Spleen (tissue), 11 donors: ENCODE data around the gene POLR3E. TPM values are rescaled to one million over a fixed set of nuclear protein-coding genes. Genes with fewer than 3 reads are reported as not detected.

Experiments
- DNase-seq: peaks from one replicate; pipeline ENCODE4 v3.0.0-alpha.2; 2020
- H3K27ac ChIP-seq, 8 donors: fragments of 200-600 bp; sonication (generic) in 7 of 8; 1 replicate in 4 of 8; 2 replicates in 4 of 8; pipeline versions ENCODE4 v1.5.0 to v1.8.0; 2016 to 2021; ENCODE audit warnings: inconsistent platforms in 4 of 8, mild to moderate bottlenecking in 4 of 8, moderate library complexity in 1 of 8
- H3K27me3 ChIP-seq, 7 donors: fragments of 200-600 bp; sonication (generic) in 6 of 7; replicated peaks in 1 of 7; 1 replicate in 4 of 7; 2 replicates in 3 of 7; pipeline versions ENCODE4 v1.5.0 to v1.8.0; 2016 to 2021; ENCODE audit warnings: inconsistent platforms in 3 of 7, mild to moderate bottlenecking in 1 of 7
- H3K36me3 ChIP-seq, 6 donors: fragments of 200-600 bp; sonication (generic) in 5 of 6; 1 replicate in 4 of 6; 2 replicates in 2 of 6; pipeline versions ENCODE4 v1.5.0 to v1.8.0; 2016 to 2021; ENCODE audit warnings: inconsistent platforms in 2 of 6
- H3K4me1 ChIP-seq, 6 donors: fragments of 200-600 bp; sonication (generic) in 5 of 6; 1 replicate in 3 of 6; 2 replicates in 3 of 6; pipeline versions ENCODE4 v1.5.0 to v1.8.0; 2016 to 2021; ENCODE audit warnings: inconsistent platforms in 3 of 6
- H3K4me3 ChIP-seq, 8 donors: fragments of 200-600 bp; sonication (generic) in 7 of 8; 1 replicate in 4 of 8; 2 replicates in 4 of 8; pipeline versions ENCODE4 v1.5.0 to v1.8.0; 2016 to 2021; ENCODE audit warnings: inconsistent platforms in 4 of 8, mild to moderate bottlenecking in 4 of 8, moderate library complexity in 2 of 8
- H3K9me3 ChIP-seq, 8 donors: fragments of 200-600 bp; sonication (generic) in 7 of 8; 1 replicate in 4 of 8; 2 replicates in 4 of 8; pipeline versions ENCODE4 v1.5.0 to v1.8.0; 2016 to 2021; ENCODE audit warnings: inconsistent platforms in 4 of 8
- POLR2A ChIP-seq, 3 donors: fragments of 450-650 bp; IDR thresholded peaks; one replicate each; pipeline ENCODE4 v1.5.1; 2017; ENCODE audit warnings: antibody characterized with exemption in 3 of 3, mild to moderate bottlenecking in 1 of 3
- POLR2AphosphoS5 ChIP-seq, 3 donors: sonication (generic); formaldehyde crosslinking; IDR thresholded peaks; one replicate each; pipeline ENCODE4 v1.5.1; 2017; ENCODE audit warnings: antibody characterized with exemption in 3 of 3
- WGBS, 5 donors: extraction: QIAGEN DNeasy Blood & Tissue Kit in 3 of 5; methylation state at CpG; one replicate each; pipeline versions ENCODE4 v1.1.5 to v1.1.7; 2013 to 2018; 5-methylcytosine and 5-hydroxymethylcytosine counted together
- intact Hi-C: fragments of 100-400 bp; cut with DNase I; formaldehyde crosslinking; loops from one replicate; pipeline ENCODE4 v1.15.0; 2023; ENCODE audit warnings: low total_unique reads
- polyA plus RNA-seq, 3 donors: library from polyadenylated mRNA; stranded (reverse); fragments of 200-250 nt; gene quantifications; one replicate each; pipeline ENCODE4 v1.2.1, GENCODE V29; 2013
- total RNA-seq, 7 donors: library from RNA; depleted of rRNA in 3 of 7; stranded (reverse); fragments of >200 nt in 3 of 7; fragmentation: NEBNext Ultra II Directional in 4 of 7; extraction: Animal tissue kit (Norgen Biotek cat#: 25700) in 4 of 7; gene quantifications; one replicate each; pipeline versions ENCODE4 v1.1.0 to v1.2.1, GENCODE V29; 2016 to 2021
- TF ChIP-seq, protein P1 (sequence below), 11 experiments: fragments of 200-600 bp in 7 of 11; fragments of 450-650 bp in 4 of 11; sonication (generic) in 4 of 11; IDR thresholded peaks in 8 of 11; conservative IDR thresholded peaks in 3 of 11; 1 replicate in 7 of 11; 2 replicates in 4 of 11; pipeline versions ENCODE4 v1.4.0 to v1.8.0; 2016 to 2021; ENCODE audit warnings: antibody characterized with exemption in 11 of 11, inconsistent platforms in 4 of 11, mild to moderate bottlenecking in 1 of 11
- donor health status: healthy with polysubstance abuse.
- donor health status: DM: no; HTN: no; CAD: no; lungs with moderate emphysema.
- donor health status: DM: no; HTN: no; CAD: no.
- donor health status: Bipolar disorder and iron deficiency.
- donor health status: healthy.
- donor health status: DM: no; HTN: no; CAD: no.
- donor health status: DM: yes; HTN: yes; CAD: no.

POLR3E gene
- total and polyA plus RNA-seq, 10 donors: 17.3 to 58.0 (median 44.7) TPM

DNA sequence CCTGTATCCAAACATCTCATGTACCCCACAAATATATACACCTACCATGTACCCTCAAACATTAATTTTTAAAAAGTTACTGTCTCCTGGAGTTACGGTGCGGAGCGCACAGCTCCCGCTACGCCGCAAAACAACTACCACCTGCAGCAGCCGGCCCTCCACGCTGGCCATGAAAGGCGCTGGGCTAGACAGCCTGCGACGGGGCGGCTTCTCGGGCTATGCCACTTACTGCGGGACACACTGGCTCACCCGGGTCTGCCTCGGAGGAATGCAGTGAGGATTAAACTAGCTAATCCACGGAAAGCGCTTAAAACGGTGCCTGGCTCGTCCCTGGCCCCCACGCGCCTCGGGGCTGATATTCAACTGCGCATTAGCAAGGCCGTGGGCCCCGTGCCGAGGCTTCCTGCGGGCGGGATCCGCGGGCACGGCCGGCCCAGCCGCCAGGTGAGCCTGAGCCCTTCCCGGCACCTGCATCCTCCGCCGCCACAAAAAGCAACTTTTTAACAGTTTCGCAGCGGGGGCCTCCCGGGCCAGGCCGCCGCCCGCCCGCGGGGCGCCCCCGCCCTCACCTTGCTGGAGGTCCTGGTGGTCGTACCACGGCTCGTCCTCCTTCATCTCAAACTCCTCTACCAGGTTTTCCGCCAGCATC, 76.6 kb downstream of the POLR3E start:
- H3K27me3 ChIP-seq: no peaks in the 10 kb centered on the region
- peaks cover 18 to 67% (median 54%) of the 10 kb centered on the region in 6 donors for H3K4me1 ChIP-seq

GRCh38 chr16:22374311-22375116, 77.3 kb downstream of the POLR3E start, which contains the start of gene CDR2:
Gene CDR2, minus strand, starts transcription at chr16:22374619. Its CDS starts 310 bp downstream, at chr16:22374309.
- DNase-seq: peak; percentile 98
- Histone ChIP-seq H3K27me3 (no peaks in the 10 kb centered on the region), H3K36me3 (peaks cover 0 to 4% (median 0%) of the 10 kb centered on the region in 6 donors), H3K4me1 (peaks cover 13 to 60% (median 48%) of the 10 kb centered on the region in 6 donors), H3K9me3 (no peaks in the 10 kb centered on the region), H3K27ac (peak within 1 kb of the TSS; percentile 70 to 92 (median 88)), H3K4me3 (peak within 1 kb of the TSS; percentile 65 to 85 (median 78))
- TF ChIP-seq, protein P1, sequence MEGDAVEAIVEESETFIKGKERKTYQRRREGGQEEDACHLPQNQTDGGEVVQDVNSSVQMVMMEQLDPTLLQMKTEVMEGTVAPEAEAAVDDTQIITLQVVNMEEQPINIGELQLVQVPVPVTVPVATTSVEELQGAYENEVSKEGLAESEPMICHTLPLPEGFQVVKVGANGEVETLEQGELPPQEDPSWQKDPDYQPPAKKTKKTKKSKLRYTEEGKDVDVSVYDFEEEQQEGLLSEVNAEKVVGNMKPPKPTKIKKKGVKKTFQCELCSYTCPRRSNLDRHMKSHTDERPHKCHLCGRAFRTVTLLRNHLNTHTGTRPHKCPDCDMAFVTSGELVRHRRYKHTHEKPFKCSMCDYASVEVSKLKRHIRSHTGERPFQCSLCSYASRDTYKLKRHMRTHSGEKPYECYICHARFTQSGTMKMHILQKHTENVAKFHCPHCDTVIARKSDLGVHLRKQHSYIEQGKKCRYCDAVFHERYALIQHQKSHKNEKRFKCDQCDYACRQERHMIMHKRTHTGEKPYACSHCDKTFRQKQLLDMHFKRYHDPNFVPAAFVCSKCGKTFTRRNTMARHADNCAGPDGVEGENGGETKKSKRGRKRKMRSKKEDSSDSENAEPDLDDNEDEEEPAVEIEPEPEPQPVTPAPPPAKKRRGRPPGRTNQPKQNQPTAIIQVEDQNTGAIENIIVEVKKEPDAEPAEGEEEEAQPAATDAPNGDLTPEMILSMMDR (IDR thresholded peaks at IDR 0.05 in 8 of 11, conservative IDR thresholded peaks at IDR 0.05 in 3 of 11): peak in 2 of 11 experiments; percentile 19 to 25
- peak; percentile 93 to 95 (median 95) for TF ChIP-seq POLR2AphosphoS5 (IDR thresholded peaks at IDR 0.05)
- peak in 1 of 3 donors; percentile 85 for TF ChIP-seq POLR2A (IDR thresholded peaks at IDR 0.05)
- WGBS, 5 donors: 0% methylated on average over 41 to 96 of the region's 96 CpGs
- intact Hi-C loops: no loop called here

More for the DNA sequence above, 76.6 kb downstream of the POLR3E start:
- no peaks in the 10 kb centered on the region for H3K9me3 ChIP-seq
- intact Hi-C loops: no loop called here
- peak overlapping the region; percentile 65 to 85 (median 78) for H3K4me3 ChIP-seq
- WGBS, 5 donors: 0 to 4% (median 2%) methylated on average over 41 to 51 of the region's 51 CpGs
- peak; percentile 28 to 63 (median 37) for TF ChIP-seq POLR2AphosphoS5 (IDR thresholded peaks at IDR 0.05)
- no peak for TF ChIP-seq POLR2A (IDR thresholded peaks at IDR 0.05)
- TF ChIP-seq, protein P1 (IDR thresholded peaks at IDR 0.05 in 8 of 11, conservative IDR thresholded peaks at IDR 0.05 in 3 of 11): no peak
- peak overlapping the region; percentile 70 to 92 (median 88) for H3K27ac ChIP-seq
- peaks cover 0 to 4% (median 0%) of the 10 kb centered on the region in 6 donors for H3K36me3 ChIP-seq
- peak; percentile 88 for DNase-seq

DNA sequence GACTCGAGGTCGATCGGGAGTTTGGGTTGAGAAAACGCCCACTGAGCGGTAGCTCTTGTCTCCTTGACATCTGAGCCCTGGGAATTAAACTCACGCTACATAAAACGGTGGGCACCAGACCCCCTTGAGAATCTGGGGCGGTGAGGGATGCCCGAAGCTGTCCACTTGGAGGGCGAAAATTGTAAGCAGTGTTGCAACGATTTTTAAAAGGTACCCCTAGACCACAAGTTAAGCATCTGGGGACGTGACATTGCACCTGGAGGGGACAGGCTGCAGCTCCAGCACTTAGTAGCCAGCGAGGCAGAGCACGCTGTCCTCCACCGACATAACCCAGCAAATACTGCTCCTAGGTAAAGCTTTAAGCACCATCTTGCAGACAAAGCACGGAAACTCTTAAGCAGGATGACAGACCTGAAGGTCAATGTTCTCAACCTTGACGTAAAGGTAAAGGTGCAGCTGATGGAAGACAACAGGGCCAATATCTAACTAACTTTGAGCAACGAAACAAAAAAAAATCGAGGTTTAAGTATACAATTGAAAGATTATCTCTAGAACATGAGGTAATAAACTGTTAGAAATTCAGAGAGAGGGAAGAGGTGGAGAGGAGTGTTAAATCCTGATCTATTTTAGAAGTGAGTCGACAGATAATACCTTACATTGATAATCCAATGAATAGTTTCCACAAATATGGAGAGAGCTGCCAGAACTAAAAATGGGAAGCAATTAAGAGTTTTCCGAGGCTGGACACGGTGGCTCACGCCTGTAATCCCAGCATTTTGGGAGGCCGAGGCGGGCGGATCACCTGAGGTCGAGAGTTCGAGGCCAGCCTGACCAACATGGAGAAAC, 78.1 kb downstream of the POLR3E start:
- intact Hi-C loops: no loop called here
- no peak for TF ChIP-seq POLR2A (IDR thresholded peaks at IDR 0.05)
- TF ChIP-seq POLR2AphosphoS5 (IDR thresholded peaks at IDR 0.05): no peak
- TF ChIP-seq, protein P1 (IDR thresholded peaks at IDR 0.05 in 8 of 11, conservative IDR thresholded peaks at IDR 0.05 in 3 of 11): no peak
- H3K4me1 ChIP-seq: peaks cover 13 to 55% (median 40%) of the 10 kb centered on the region in 6 donors
- peak overlapping the region; percentile 65 to 85 (median 78) for H3K4me3 ChIP-seq
- WGBS, 5 donors: 31 to 39% (median 37%) methylated on average over 25 to 28 of the region's 28 CpGs
- H3K27me3 ChIP-seq: no peaks in the 10 kb centered on the region
- peak overlapping the region; percentile 68 to 92 (median 88) for H3K27ac ChIP-seq
- DNase-seq: no peak
- no peaks in the 10 kb centered on the region for H3K9me3 ChIP-seq
- H3K36me3 ChIP-seq: peaks cover 0 to 4% (median 0%) of the 10 kb centered on the region in 6 donors
